ENCODE data around the gene CLDN22. TPM values are rescaled to one million over a fixed set of nuclear protein-coding genes. Genes with fewer than 3 reads are reported as not detected.

Gene CLDN22
- total RNA-seq, 4 donors from 2014 or later: not detected

DNA sequence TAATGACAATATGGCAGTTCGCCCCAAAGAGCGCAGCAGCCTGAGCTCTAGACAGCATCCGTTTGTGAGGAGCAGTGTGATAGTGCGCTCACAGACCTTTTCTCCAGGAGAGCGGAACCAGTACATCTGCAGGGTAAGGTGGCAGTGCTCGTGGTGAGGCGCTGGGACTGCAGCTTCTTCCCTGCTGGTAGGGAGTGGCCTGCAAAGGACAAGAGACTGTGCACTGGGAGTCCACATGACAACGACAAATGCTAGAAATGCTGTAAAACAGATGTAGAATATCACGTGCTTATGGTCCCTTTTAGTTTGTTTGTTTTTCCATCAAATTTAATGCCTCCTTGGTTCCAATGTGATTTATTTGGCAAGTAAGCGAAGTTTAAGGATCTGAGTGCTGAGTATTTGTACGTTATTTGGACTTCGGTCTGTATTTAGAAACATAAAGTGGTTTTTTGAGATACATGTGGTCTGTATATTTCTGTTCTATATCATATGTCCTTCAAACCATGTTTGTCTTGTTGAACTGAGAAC, 35.8 kb downstream of the CLDN22 start:
- TF ChIP-seq, protein P1, sequence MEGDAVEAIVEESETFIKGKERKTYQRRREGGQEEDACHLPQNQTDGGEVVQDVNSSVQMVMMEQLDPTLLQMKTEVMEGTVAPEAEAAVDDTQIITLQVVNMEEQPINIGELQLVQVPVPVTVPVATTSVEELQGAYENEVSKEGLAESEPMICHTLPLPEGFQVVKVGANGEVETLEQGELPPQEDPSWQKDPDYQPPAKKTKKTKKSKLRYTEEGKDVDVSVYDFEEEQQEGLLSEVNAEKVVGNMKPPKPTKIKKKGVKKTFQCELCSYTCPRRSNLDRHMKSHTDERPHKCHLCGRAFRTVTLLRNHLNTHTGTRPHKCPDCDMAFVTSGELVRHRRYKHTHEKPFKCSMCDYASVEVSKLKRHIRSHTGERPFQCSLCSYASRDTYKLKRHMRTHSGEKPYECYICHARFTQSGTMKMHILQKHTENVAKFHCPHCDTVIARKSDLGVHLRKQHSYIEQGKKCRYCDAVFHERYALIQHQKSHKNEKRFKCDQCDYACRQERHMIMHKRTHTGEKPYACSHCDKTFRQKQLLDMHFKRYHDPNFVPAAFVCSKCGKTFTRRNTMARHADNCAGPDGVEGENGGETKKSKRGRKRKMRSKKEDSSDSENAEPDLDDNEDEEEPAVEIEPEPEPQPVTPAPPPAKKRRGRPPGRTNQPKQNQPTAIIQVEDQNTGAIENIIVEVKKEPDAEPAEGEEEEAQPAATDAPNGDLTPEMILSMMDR (IDR thresholded peaks at IDR 0.05; ENCODE audit: low read depth): no peak

DNA sequence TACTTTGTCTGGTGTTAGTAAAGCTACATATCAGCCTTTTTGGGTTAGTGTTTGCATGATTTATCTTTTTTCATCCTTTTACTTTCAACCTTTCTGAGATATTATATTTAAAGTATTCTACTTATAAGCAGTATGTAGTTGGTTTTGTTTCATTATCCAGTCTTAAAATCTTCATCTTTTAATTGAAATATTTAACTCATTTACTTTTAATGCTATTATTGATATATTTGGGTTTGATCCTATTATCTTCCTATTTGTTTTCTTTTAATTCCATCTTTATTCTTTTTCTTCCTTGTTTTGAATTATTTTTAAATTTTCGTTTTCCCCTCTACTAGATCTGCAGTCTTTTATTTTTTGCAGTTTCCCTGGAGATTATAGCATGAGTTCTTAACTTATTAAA, 44.0 kb downstream of the CLDN22 start:
- TF ChIP-seq, protein P1 (IDR thresholded peaks at IDR 0.05; ENCODE audit: low read depth): no peak

GRCh38 chr4:183272384-183272783, 47.7 kb downstream of the CLDN22 start:
- TF ChIP-seq, protein P1 (IDR thresholded peaks at IDR 0.05; ENCODE audit: low read depth): no peak

- TF ChIP-seq, protein P1 (IDR thresholded peaks at IDR 0.05; ENCODE audit: low read depth): no peak
These were observed 51.5 kb downstream of the CLDN22 start for GRCh38 chr4:183268556-183268955.

Other genes with a start within 250 kb of the CLDN22 start
- gene WWC2, start 221.0 kb downstream of the CLDN22 start, total RNA-seq: 10 to 100 TPM; 24.3 to 50.7 (median 41.8) TPM
- gene CLDN24, start 2.1 kb upstream of the CLDN22 start, total RNA-seq: 1 to 10 TPM in 1 of 4 donors, not detected in 3; 1.5 TPM
- gene CDKN2AIP, start 124.4 kb upstream of the CLDN22 start, total RNA-seq: 10 to 100 TPM; 17.1 to 24.4 (median 22.7) TPM
- gene ING2, start 184.8 kb upstream of the CLDN22 start, total RNA-seq: 10 to 100 TPM; 12.9 to 23.0 (median 17.6) TPM

Measured in subcutaneous adipose tissue (tissue), 4 donors.